HG02642 (cell line): ENCODE results near the gene SOX11.
"Not testable (repeated sequence)": the region's sequence is repeated elsewhere in the genome, so short reads cannot be mapped to it uniquely, and the experiment has no call there.

Experiments used
- ATAC-seq: cut with Tn5 transposase; IDR thresholded peaks from one replicate; pipeline ENCODE4 v1.9.1; 2021; ENCODE audit warnings: mild to moderate bottlenecking; ENCODE audit not compliant: unreplicated experiment, poor library complexity

The SOX11 gene

GRCh38 chr2:5691985-5692529 lies at the start of gene SOX11:
TSS of gene SOX11 (plus strand) at chr2:5692384. CDS start at chr2:5692722, 338 bp downstream.
- no peak for ATAC-seq

GRCh38 chr2:5652734-5653133 lies 39.5 kb upstream of the SOX11 start:
- not testable (repeated sequence) for ATAC-seq

DNA sequence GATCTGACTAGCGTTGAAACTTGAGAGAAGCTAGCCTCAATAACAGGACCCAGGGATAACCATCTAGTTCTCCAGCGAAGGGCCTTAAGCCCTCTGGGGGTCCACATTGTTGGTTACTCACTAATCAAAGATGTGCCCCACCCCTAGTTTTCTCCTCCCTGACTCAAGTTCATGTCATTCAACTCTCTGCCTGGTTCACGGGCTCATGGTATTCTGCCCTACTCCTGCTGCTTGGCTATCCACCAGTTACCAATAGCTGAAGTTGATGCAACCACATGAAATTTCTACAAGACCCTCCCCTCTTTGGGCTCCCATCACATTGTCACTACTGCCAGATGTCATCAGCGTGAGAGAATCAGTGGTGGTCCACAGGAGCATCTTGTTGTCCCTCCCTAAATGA lies 38.4 kb upstream of the SOX11 start:
- ATAC-seq, result not testable (repeated sequence)

- ATAC-seq, result no peak
Observed at GRCh38 chr2:5657231-5657630, 35.0 kb upstream of the SOX11 start.

DNA sequence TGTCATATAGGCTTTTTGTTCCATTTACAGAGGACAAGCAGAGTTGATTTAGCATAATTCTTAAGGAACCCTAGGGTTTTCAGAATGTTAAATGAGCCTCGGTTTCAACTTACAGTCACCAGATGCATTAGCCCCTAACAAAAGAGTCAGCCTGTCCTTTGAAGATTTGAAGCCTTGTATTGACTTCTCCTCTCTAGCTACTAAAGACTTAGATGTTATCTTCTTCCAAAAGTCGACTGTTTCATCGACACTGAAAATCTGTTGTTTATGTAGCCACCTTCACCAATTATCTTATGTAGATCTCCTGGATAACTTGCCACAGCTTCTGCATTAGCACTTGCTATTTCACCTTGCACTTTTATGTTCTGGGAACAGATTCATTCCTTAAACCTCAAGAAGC lies 31.6 kb upstream of the SOX11 start:
- ATAC-seq, result no peak

DNA sequence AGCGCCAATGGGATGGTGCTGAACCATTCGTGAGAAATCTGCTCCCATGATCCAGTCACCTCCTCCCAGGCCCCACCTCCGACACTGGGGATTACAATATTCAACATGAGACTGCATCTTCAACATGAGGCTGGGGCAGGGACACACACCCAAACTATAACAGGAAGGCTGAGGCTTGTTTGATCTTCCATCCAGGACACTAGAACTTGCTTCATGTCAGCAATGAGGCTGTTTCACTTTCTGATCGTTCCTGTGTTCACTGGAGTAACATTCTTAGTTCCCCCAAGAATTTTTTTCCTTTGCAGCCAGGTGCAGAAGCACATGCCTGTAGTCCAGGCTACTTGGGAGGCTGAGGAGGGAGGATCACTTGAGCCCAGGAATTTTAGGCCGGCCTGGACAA lies 30.8 kb upstream of the SOX11 start:
- no peak for ATAC-seq

GRCh38 chr2:5664278-5664681 lies 27.9 kb upstream of the SOX11 start:
- ATAC-seq, result no peak

- ATAC-seq, result no peak
Observed at GRCh38 chr2:5665066-5665465, 27.1 kb upstream of the SOX11 start.

- ATAC-seq, result no peak
Observed at GRCh38 chr2:5666798-5667197, 25.4 kb upstream of the SOX11 start.

- not testable (repeated sequence) for ATAC-seq
Observed at GRCh38 chr2:5667655-5668054, 24.5 kb upstream of the SOX11 start.

GRCh38 chr2:5668682-5669250 lies 23.4 kb upstream of the SOX11 start:
- ATAC-seq, result no peak

GRCh38 chr2:5672749-5673144 lies 19.4 kb upstream of the SOX11 start:
- ATAC-seq, result no peak

- ATAC-seq, result no peak
Observed at GRCh38 chr2:5673145-5674025, 18.8 kb upstream of the SOX11 start.

DNA sequence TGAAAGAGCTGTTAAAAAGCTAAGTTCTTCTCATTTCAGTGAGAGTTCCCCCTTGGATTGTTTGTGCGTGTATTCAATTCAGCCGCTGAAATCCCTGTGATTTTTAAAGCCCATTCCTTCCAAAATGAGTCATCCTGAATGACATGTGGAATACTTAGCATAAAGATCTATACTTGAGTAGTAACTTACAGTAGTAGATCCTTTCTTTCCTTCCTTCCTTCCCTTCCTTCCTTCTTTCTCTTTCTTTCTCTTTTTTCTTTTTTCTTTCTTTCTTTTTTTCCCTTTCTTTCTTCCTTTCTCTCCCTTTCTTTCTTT lies 18.2 kb upstream of the SOX11 start:
- ATAC-seq, result no peak

GRCh38 chr2:5677133-5677532 lies 15.1 kb upstream of the SOX11 start:
- ATAC-seq, result no peak

GRCh38 chr2:5683471-5683870 lies 8.7 kb upstream of the SOX11 start:
- no peak for ATAC-seq

DNA sequence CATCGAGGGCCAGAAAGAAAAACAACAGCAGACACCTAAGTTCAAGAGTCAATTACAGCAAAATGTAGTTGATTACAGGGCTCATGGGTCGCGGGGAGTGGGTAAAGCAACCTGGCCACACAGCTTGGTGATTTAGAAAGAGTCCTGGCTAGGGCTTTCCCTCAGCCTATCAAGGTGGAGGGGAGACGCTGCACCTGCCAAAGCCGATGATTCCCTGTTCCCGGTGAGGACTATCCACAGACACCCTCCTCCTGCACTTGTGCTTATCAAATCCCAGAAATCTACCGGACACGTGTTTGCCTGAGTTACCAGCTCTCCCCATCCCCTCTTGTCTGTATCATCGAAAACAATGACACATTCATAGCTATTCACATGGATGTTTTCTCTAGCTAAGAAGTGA lies 7.0 kb upstream of the SOX11 start:
- no peak for ATAC-seq

- ATAC-seq, result no peak
Observed at GRCh38 chr2:5686068-5686467, 6.1 kb upstream of the SOX11 start.

GRCh38 chr2:5686536-5686935 lies 5.6 kb upstream of the SOX11 start:
- no peak for ATAC-seq

DNA sequence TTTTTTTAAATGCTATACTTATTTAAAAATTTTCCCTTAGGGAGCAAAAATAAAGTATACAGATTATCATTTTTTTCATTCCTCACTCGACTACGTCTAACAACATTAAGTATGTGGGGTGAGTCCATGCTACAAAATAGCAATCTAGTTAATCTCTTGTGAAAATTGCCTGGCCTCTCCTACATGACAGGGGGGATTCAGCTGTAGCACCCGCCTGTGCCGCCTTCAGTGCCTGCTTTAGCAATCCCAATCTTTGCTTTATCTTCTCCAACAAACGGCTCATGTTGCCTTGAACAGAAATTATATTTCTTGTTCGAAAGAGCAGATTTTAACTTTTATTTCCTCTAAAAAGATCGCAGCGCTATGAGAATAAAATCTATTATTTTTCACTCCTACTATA lies 2.4 kb upstream of the SOX11 start:
- ATAC-seq, result no peak

DNA sequence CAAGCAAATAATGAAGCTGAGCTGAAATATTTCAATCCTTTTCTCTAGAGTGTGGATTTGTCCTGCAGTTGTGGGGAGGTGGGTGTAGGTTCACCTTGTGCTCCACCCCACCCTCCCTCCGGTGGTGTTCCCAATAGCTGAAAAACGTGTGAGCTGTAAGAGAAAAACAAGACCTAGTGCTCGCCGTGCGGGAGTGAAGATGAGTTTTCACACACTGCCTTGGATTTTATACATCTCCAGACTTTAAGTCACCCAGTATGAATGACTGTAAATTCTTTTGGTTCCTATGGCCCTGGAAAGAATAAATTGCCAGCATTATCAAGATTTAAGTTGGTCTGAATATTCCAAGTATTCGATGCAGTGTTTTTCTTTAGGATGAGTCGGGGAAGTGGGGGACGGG lies 1.9 kb upstream of the SOX11 start:
- no peak for ATAC-seq

- ATAC-seq, result no peak
Observed at GRCh38 chr2:5690718-5691220, 1.4 kb upstream of the SOX11 start.
